H1 (cell line): ENCODE measurements around the gene LGALS1. TPM values are rescaled to one million over a fixed set of nuclear protein-coding genes. Genes with fewer than 3 reads are reported as not detected.
A peak's percentile ranks its signal among the peaks of the same experiment; 100 is the strongest.

Experiments
- CTCF ChIA-PET: fragments of 300-600 bp; sonication (Branson Sonifier 250); formaldehyde crosslinking; loops from one replicate; lab custom pipeline; 2021; ENCODE audit not compliant: partially characterized antibody; lab: Charles Lee
- POLR2A ChIA-PET: fragments of 300-600 bp; sonication (Branson Sonifier 250); formaldehyde crosslinking; loops from one replicate; lab custom pipeline; 2021; ENCODE audit warnings: inconsistent platforms; ENCODE audit not compliant: partially characterized antibody; lab: Charles Lee
- DNase-seq, 2 experiments: peaks; one replicate each; pipeline versions ENCODE4 v3.0.0 to v3.0.0-alpha.2; 2010 to 2022; ENCODE audit warnings: low spot score in 2 of 2, low read depth in 1 of 2, mixed read lengths in 1 of 2
- FAIRE-seq: peaks from 2 replicates; lab custom pipeline; 2011; peaks lifted over from hg19 to GRCh38; lab: Jason Lieb, UNC
- H2AFZ ChIP-seq: 2 replicates; pipeline ENCODE4 v1.8.1; 2012; ENCODE audit warnings: low read length, inconsistent platforms
- H2AK5ac ChIP-seq: 2 replicates; pipeline ENCODE4 v1.6.1; 2013; ENCODE audit warnings: low read depth, low read length
- H2BK120ac ChIP-seq: replicated peaks from 2 replicates; pipeline ENCODE3; 2013; ENCODE audit warnings: low read depth, low read length, inconsistent platforms
- H2BK12ac ChIP-seq: 2 replicates; pipeline ENCODE4 v1.6.1; 2013; ENCODE audit warnings: low read depth, low read length
- H2BK15ac ChIP-seq: 2 replicates; pipeline ENCODE4 v1.6.1; 2013; ENCODE audit warnings: low read length
- H2BK20ac ChIP-seq: 2 replicates; pipeline ENCODE4 v1.6.1; 2013; ENCODE audit warnings: low read length
- H2BK5ac ChIP-seq: 2 replicates; pipeline ENCODE4 v1.6.1; 2013; ENCODE audit warnings: low read depth, low read length
- H3K14ac ChIP-seq: 2 replicates; pipeline ENCODE4 v1.6.1; 2013; ENCODE audit warnings: inconsistent platforms; ENCODE audit not compliant: insufficient read length
- H3K18ac ChIP-seq: 2 replicates; pipeline ENCODE4 v1.6.1; 2013; ENCODE audit warnings: low read length; ENCODE audit errors: extremely low read depth
- H3K23ac ChIP-seq: 2 replicates; pipeline ENCODE4 v1.6.1; 2013; ENCODE audit warnings: inconsistent platforms; ENCODE audit not compliant: insufficient read length
- H3K23me2 ChIP-seq: 2 replicates; pipeline ENCODE4 v1.6.1; 2013; ENCODE audit warnings: low read depth, low read length
- H3K27ac ChIP-seq: 2 replicates; pipeline ENCODE4 v1.6.1; 2011; ENCODE audit warnings: low read depth, low read length, inconsistent platforms
- H3K27me3 ChIP-seq, 4 experiments: replicated peaks in 1 of 4; 1 replicate in 1 of 4; 2 replicates in 3 of 4; pipeline versions ENCODE4 v1.6.1 to v1.8.1; 2011 to 2013; ENCODE audit warnings: low read length in 3 of 4, mild to moderate bottlenecking in 3 of 4, inconsistent platforms in 2 of 4, mixed read lengths in 2 of 4, moderate library complexity in 1 of 4; ENCODE audit not compliant: control insufficient read depth in 3 of 4, insufficient read depth in 3 of 4; ENCODE audit errors: extremely low read depth in 1 of 4
- H3K36me3 ChIP-seq, 4 experiments: 2 replicates each; pipeline versions ENCODE4 v1.6.1 to v1.8.1; 2011 to 2013; ENCODE audit warnings: mild to moderate bottlenecking in 4 of 4, low read length in 3 of 4, moderate library complexity in 2 of 4, control low read depth in 1 of 4, inconsistent platforms in 1 of 4; ENCODE audit not compliant: insufficient read depth in 4 of 4, control insufficient read depth in 2 of 4
- H3K4ac ChIP-seq: replicated peaks from 2 replicates; pipeline ENCODE3; 2013; ENCODE audit warnings: low read length, low read depth, mixed read lengths, inconsistent platforms; ENCODE audit not compliant: insufficient read length
- H3K4me1 ChIP-seq, 4 experiments: replicated peaks in 1 of 4; 1 replicate in 1 of 4; 2 replicates in 3 of 4; pipeline versions ENCODE4 v1.6.1 to v1.8.1; 2011 to 2013; ENCODE audit warnings: low read length in 3 of 4, inconsistent platforms in 2 of 4, mixed read lengths in 1 of 4; ENCODE audit not compliant: insufficient read depth in 4 of 4, control insufficient read depth in 3 of 4
- H3K4me2 ChIP-seq, 2 experiments: 2 replicates each; pipeline versions ENCODE4 v1.6.1 to v1.8.1; 2011 to 2013; ENCODE audit warnings: low read depth in 2 of 2, low read length in 2 of 2, control low read depth in 1 of 2, inconsistent platforms in 1 of 2, mild to moderate bottlenecking in 1 of 2; ENCODE audit not compliant: insufficient read depth in 1 of 2
- H3K4me3 ChIP-seq, 4 experiments: fragments of 200-600, 300-600 bp in 1 of 4; sonication (generic), shearing (Covaris generic), sonication (Bioruptor Twin) in 1 of 4; 2 replicates each; pipeline versions ENCODE4 v1.5.1 to v1.8.1; 2011 to 2016; ENCODE audit warnings: low read length in 4 of 4, low read depth in 3 of 4, control low read depth in 2 of 4, inconsistent platforms in 2 of 4, mild to moderate bottlenecking in 2 of 4, mixed read lengths in 1 of 4, moderate library complexity in 1 of 4; ENCODE audit not compliant: insufficient read depth in 2 of 4; ENCODE audit errors: extremely low read depth in 1 of 4
- H3K56ac ChIP-seq: replicated peaks from 2 replicates; pipeline ENCODE3; 2013; ENCODE audit warnings: low read depth, mild to moderate bottlenecking, mixed read lengths, low read length, inconsistent platforms; ENCODE audit not compliant: insufficient read length
- H3K79me1 ChIP-seq: 2 replicates; pipeline ENCODE4 v1.6.1; 2013; ENCODE audit warnings: low read depth, low read length, control low read depth
- H3K79me2 ChIP-seq, 2 experiments: 2 replicates each; pipeline versions ENCODE4 v1.6.1 to v1.8.1; 2012 to 2013; ENCODE audit warnings: low read length in 2 of 2, mild to moderate bottlenecking in 2 of 2, inconsistent platforms in 1 of 2; ENCODE audit not compliant: insufficient read depth in 2 of 2, control insufficient read depth in 1 of 2
- H3K9ac ChIP-seq, 4 experiments: replicated peaks in 1 of 4; 1 replicate in 1 of 4; 2 replicates in 3 of 4; pipeline versions ENCODE4 v1.6.1 to v1.8.1; 2011 to 2013; ENCODE audit warnings: low read depth in 3 of 4, low read length in 3 of 4, control low read depth in 2 of 4, mild to moderate bottlenecking in 2 of 4, moderate library complexity in 2 of 4, inconsistent platforms in 1 of 4; ENCODE audit errors: extremely low read depth in 1 of 4
- H3K9me3 ChIP-seq, 2 experiments: 2 replicates each; pipeline versions ENCODE4 v1.6.1 to v1.8.1; 2012 to 2013; ENCODE audit warnings: mild to moderate bottlenecking in 2 of 2, moderate library complexity in 2 of 2, control low read depth in 1 of 2, inconsistent platforms in 1 of 2, low read depth in 1 of 2, low read length in 1 of 2, mixed read lengths in 1 of 2; ENCODE audit not compliant: insufficient read depth in 2 of 2
- H4K20me1 ChIP-seq, 2 experiments: replicated peaks in 1 of 2; 2 replicates each; pipeline versions ENCODE3 to v1.8.1; 2011 to 2013; ENCODE audit warnings: inconsistent platforms in 2 of 2, low read length in 2 of 2, mild to moderate bottlenecking in 1 of 2; ENCODE audit not compliant: insufficient read depth in 2 of 2, control insufficient read depth in 1 of 2
- H4K5ac ChIP-seq: 2 replicates; pipeline ENCODE4 v1.6.1; 2013; ENCODE audit warnings: low read length, low read depth, mixed read lengths, inconsistent platforms; ENCODE audit not compliant: insufficient read length
- H4K8ac ChIP-seq: 2 replicates; pipeline ENCODE4 v1.8.0; 2013; ENCODE audit warnings: mild to moderate bottlenecking, moderate library complexity, low read length, inconsistent platforms; ENCODE audit not compliant: insufficient read depth; ENCODE audit errors: extremely low read depth
- H4K91ac ChIP-seq: replicated peaks from 2 replicates; pipeline ENCODE3; 2013; ENCODE audit warnings: low read length, mixed read lengths, inconsistent platforms; ENCODE audit not compliant: insufficient read length
- CHD1 ChIP-seq: IDR thresholded peaks from 2 replicates; pipeline ENCODE4 v1.6.1; 2012; ENCODE audit warnings: low read depth, low read length, improper control_type of control experiment
- CTCF ChIP-seq, 3 experiments: IDR thresholded peaks; 1 replicate in 2 of 3; 2 replicates in 1 of 3; pipeline versions ENCODE4 v1.5.1 to v1.6.1; 2011; ENCODE audit warnings: low read length in 3 of 3, mild to moderate bottlenecking in 3 of 3, inconsistent platforms in 2 of 3, low read depth in 1 of 3, moderate library complexity in 1 of 3; ENCODE audit not compliant: insufficient read depth in 1 of 3; ENCODE audit errors: control extremely low read depth in 1 of 3
- EZH2 ChIP-seq: fragments of 200-600 bp; sonication (generic); IDR thresholded peaks from 2 replicates; pipeline ENCODE4 v1.7.1; 2012; ENCODE audit warnings: low read depth, mild to moderate bottlenecking, moderate library complexity, low read length, inconsistent platforms; ENCODE audit not compliant: severe bottlenecking
- GTF2F1 ChIP-seq: IDR thresholded peaks from 2 replicates; pipeline ENCODE4 v1.6.1; 2012; ENCODE audit warnings: low read depth, low read length, improper control_type of control experiment, borderline replicate concordance
- RAD21 ChIP-seq, 2 experiments: IDR thresholded peaks in 1 of 2; conservative IDR thresholded peaks in 1 of 2; 2 replicates each; pipeline ENCODE4 v1.6.1; 2011; ENCODE audit warnings: low read depth in 2 of 2, low read length in 2 of 2, improper control_type of control experiment in 1 of 2, inconsistent platforms in 1 of 2, mild to moderate bottlenecking in 1 of 2, moderate library complexity in 1 of 2
- WGBS, 2 experiments: shearing (Covaris generic) in 1 of 2; methylation state at CpG; one replicate each; pipeline versions ENCODE4 v1.1.6 to v1.1.7; 2013 to 2015; ENCODE audit warnings: low lambda C conversion rate in 2 of 2, mixed read lengths in 2 of 2, inconsistent platforms in 1 of 2, low coverage in 1 of 2, missing lambda C conversion rate in 1 of 2; ENCODE audit not compliant: insufficient replicate concordance in 2 of 2, insufficient coverage in 1 of 2, insufficient read length in 1 of 2; ENCODE audit errors: extremely low coverage in 1 of 2, missing lambda C conversion rate in 1 of 2; 5-methylcytosine and 5-hydroxymethylcytosine counted together
- polyA plus RNA-seq, 7 experiments: library from polyadenylated mRNA; depleted of rRNA in 3 of 7; stranded (reverse) in 5 of 7; unstranded in 2 of 7; fragments of >200 nt in 5 of 7; fragments of 200-250 nt in 2 of 7; gene quantifications; 1 replicate in 5 of 7; 2 replicates in 1 of 7; 4 replicates in 1 of 7; pipeline versions ENCODE4 v1.2.1 to v1.2.3, GENCODE V29; 2011 to 2013; ENCODE audit warnings: missing spikeins in 2 of 7, mixed read lengths in 2 of 7
- total RNA-seq: library from RNA; stranded (reverse); fragmentation: NEBNext Ultra II Directional; extraction: Animal tissue kit (Norgen Biotek cat#: 25700); gene quantifications from 2 replicates; pipeline ENCODE4 v1.2.1, GENCODE V29; 2021

LGALS1 gene
- total and polyA plus RNA-seq, 2 of the 8 experiments (the other 6 are each of a cell fraction or from before 2014, with no cell fraction given): 12.0 to 92.4 TPM

GRCh38 chr22:37634417-37634924 is 41.0 kb upstream of the LGALS1 start:
- DNase-seq (peak in 1 of 2 experiments; percentile 53), FAIRE-seq (no peak)
- Histone ChIP-seq H3K23me2 (no peaks in the 10 kb centered on the region), H3K9ac (no peak overlapping the region), H2BK5ac (peak overlapping the region; percentile 77; the same call in 1 of the 2 replicates), H2BK120ac (no peak overlapping the region), H3K9me3 (no peaks in the 10 kb centered on the region), H2BK12ac (no peak overlapping the region), H3K27me3 (no peaks in the 10 kb centered on the region), H2AK5ac (peak overlapping the region; percentile 84; the same call in 1 of the 2 replicates), H4K91ac (no peak overlapping the region), H3K18ac (peak overlapping the region; percentile 48), H3K27ac (peak overlapping the region; percentile 14; the same call in 1 of the 2 replicates), H3K4ac (no peak overlapping the region), H2AFZ (no peak overlapping the region), H3K79me1 (no peaks in the 10 kb centered on the region), H2BK20ac (no peak overlapping the region; the same call in 1 of the 2 replicates), H3K23ac (no peak overlapping the region), H3K4me3 (peak overlapping the region in 1 of 4 experiments; percentile 28; a peak in 2 of 8 replicates), H4K20me1 (no peaks in the 10 kb centered on the region), H3K4me1 (peaks cover 5 to 30% (median 24%) of the 10 kb centered on the region in 4 experiments), H2BK15ac (peak overlapping the region; percentile 72; the same call in 1 of the 2 replicates), H4K8ac (no peak overlapping the region; the same call in none of the 2 replicates), H3K79me2 (no peaks in the 10 kb centered on the region), H3K56ac (no peak overlapping the region), H3K14ac (no peak overlapping the region), H4K5ac (peak overlapping the region; percentile 18), H3K4me2 (peak overlapping the region; percentile 43 to 59), H3K36me3 (no peaks in the 10 kb centered on the region; a peak in 1 of 8 replicates)
- 82% methylated on average over 8 of the region's 8 CpGs; no CpG with 5 or more reads in 1 of the 2 experiments for WGBS, 2 experiments
- ChIA-PET POLR2A (interaction anchor here (0.6 to 5.4 kb wide), 13 partner anchors 8 to 63 kb away, joined by 3 to 32 read pairs (median 3); partner anchors contain the start of genes GGA1 and PDXP), CTCF (interaction anchor here (0.6 to 11.1 kb wide), 16 partner anchors 9 to 100 kb away, joined by 3 to 140 read pairs (median 5); partner anchors contain the start of genes GGA1, PDXP and TRIOBP)
- peak; percentile 1; the same call in 1 of the 2 replicates for TF ChIP-seq GTF2F1
- no peak for TF ChIP-seq CHD1
- TF ChIP-seq RAD21 (IDR thresholded peaks at IDR 0.05 in 1 of 2, conservative IDR thresholded peaks at IDR 0.05 in 1 of 2; ENCODE audit: low read depth in 2 of 2, low read length in 2 of 2): peak; percentile 23 to 40; a peak in 2 of 4 replicates
- TF ChIP-seq EZH2: no peak
- peak; percentile 33 to 41 (median 37) for TF ChIP-seq CTCF (IDR thresholded peaks at IDR 0.05; ENCODE audit: control extremely low read depth in 1 of 3, insufficient read depth in 1 of 3, low read depth in 1 of 3, low read length in 3 of 3)
